SJSA1 (cell line): Measurements from ENCODE around the gene GABARAP. TPM values are rescaled to one million over a fixed set of nuclear protein-coding genes. Genes with fewer than 3 reads are reported as not detected.

Source experiments
- DNase-seq, 2 experiments: peaks; one replicate each; pipeline ENCODE4 v3.0.0-alpha.2; 2015 to 2020; ENCODE audit warnings: low spot score in 2 of 2, low read depth in 1 of 2
- H3K27ac ChIP-seq: fragments of 250-450 bp; sonication (Bioruptor Pico); 2 replicates; pipeline ENCODE4 v1.5.1; 2020; ENCODE audit warnings: mild to moderate bottlenecking, moderate library complexity
- H3K27me3 ChIP-seq: fragments of 250-450 bp; sonication (Bioruptor Pico); replicated peaks from 2 replicates; pipeline ENCODE4 v1.5.1; 2020; ENCODE audit warnings: mild to moderate bottlenecking, moderate library complexity
- H3K36me3 ChIP-seq: fragments of 250-450 bp; sonication (Bioruptor Pico); 2 replicates; pipeline ENCODE4 v1.5.1; 2020; ENCODE audit warnings: mild to moderate bottlenecking
- H3K4me1 ChIP-seq: fragments of 250-450 bp; sonication (Bioruptor Pico); replicated peaks from 2 replicates; pipeline ENCODE4 v1.6.1; 2021; ENCODE audit warnings: mild to moderate bottlenecking
- H3K4me3 ChIP-seq: fragments of 250-450 bp; sonication (Bioruptor Pico); 2 replicates; pipeline ENCODE4 v1.5.1; 2020; ENCODE audit warnings: mild to moderate bottlenecking
- H3K9me3 ChIP-seq: fragments of 250-450 bp; sonication (Bioruptor Pico); replicated peaks from 2 replicates; pipeline ENCODE4 v1.5.1; 2020; ENCODE audit warnings: mild to moderate bottlenecking
- total RNA-seq: library from RNA; depleted of rRNA; stranded (reverse); fragments of >200 nt; shearing (Covaris generic); gene quantifications from 2 replicates; pipeline ENCODE4 v1.2.3, GENCODE V29; 2014

Gene GABARAP
- total RNA-seq, 1 experiment from 2014 or later, result 146 TPM

GRCh38 chr17:7266784-7267183 is 24.5 kb upstream of the GABARAP start:
- no peaks in the 10 kb centered on the region for H3K36me3 ChIP-seq
- peaks cover 12% of the 10 kb centered on the region; the same call in 1 of the 2 replicates for H3K27me3 ChIP-seq
- no peak for DNase-seq
- H3K4me3 ChIP-seq, result no peak overlapping the region
- no peak overlapping the region for H3K27ac ChIP-seq
- no peaks in the 10 kb centered on the region for H3K9me3 ChIP-seq
- H3K4me1 ChIP-seq, result peaks cover 26% of the 10 kb centered on the region

GRCh38 chr17:7263801-7264078 is 21.5 kb upstream of the GABARAP start:
- H3K27ac ChIP-seq, result no peak overlapping the region
- no peak for DNase-seq
- peaks cover 13% of the 10 kb centered on the region; the same call in 1 of the 2 replicates for H3K27me3 ChIP-seq
- H3K9me3 ChIP-seq, result no peaks in the 10 kb centered on the region
- peaks cover 3% of the 10 kb centered on the region for H3K36me3 ChIP-seq
- H3K4me1 ChIP-seq, result peaks cover 26% of the 10 kb centered on the region
- no peak overlapping the region for H3K4me3 ChIP-seq

GRCh38 chr17:7262935-7263800 is 20.9 kb upstream of the GABARAP start:
- H3K4me3 ChIP-seq, result no peak overlapping the region
- H3K27ac ChIP-seq, result no peak overlapping the region
- peaks cover 6% of the 10 kb centered on the region for H3K36me3 ChIP-seq
- DNase-seq, result no peak
- peaks cover 13% of the 10 kb centered on the region; the same call in 1 of the 2 replicates for H3K27me3 ChIP-seq
- H3K4me1 ChIP-seq, result peaks cover 26% of the 10 kb centered on the region
- H3K9me3 ChIP-seq, result no peaks in the 10 kb centered on the region

DNA sequence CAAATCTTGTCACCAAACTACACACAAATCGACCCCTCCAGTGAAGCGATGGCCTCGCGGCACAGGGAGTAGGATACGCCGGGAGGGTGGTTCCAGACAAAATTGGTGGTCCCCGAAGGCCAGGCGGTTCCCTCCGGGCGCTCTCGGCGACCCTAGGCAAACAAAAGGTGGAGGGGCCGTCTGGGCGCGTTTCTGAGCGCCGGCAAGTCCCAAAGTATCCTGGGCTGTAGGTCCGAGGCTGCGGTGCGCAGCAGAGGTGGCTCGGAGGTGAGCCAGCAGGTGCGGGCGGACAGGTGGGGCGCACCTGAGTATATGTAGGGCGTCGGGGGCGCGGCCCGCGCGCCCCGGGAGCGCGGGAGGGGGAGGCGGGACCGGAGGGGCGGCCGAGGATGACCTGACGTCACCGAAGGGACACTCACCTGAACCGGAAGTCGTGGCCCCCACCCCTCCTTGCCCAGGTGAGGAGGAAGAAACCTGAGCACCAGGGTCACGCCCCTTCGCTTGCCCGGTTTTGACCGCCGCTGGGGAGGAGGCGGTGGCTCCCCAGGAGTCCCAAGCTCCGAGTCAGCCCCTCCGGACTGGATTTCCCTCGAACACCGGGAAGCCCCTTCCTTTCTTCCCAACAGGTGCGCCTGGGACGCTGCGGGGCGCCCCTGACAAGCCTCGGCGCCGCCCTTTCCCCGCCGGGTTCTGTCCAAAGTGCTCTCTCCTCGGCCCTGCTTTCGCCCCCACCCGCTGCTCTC is 20.1 kb upstream of the GABARAP start, which contains the start of gene CLDN7:
CLDN7 (minus strand) TSS at position 287 of the 743 bp plus-strand sequence. CDS start 435 bp downstream, outside the sequence.
- Histone ChIP-seq H3K4me1 (peaks cover 26% of the 10 kb centered on the region), H3K27me3 (peaks cover 13% of the 10 kb centered on the region; the same call in 1 of the 2 replicates), H3K27ac (no peak within 1 kb of the TSS), H3K4me3 (no peak within 1 kb of the TSS), H3K9me3 (no peaks in the 10 kb centered on the region), H3K36me3 (peaks cover 13% of the 10 kb centered on the region)
- no peak for DNase-seq

DNA sequence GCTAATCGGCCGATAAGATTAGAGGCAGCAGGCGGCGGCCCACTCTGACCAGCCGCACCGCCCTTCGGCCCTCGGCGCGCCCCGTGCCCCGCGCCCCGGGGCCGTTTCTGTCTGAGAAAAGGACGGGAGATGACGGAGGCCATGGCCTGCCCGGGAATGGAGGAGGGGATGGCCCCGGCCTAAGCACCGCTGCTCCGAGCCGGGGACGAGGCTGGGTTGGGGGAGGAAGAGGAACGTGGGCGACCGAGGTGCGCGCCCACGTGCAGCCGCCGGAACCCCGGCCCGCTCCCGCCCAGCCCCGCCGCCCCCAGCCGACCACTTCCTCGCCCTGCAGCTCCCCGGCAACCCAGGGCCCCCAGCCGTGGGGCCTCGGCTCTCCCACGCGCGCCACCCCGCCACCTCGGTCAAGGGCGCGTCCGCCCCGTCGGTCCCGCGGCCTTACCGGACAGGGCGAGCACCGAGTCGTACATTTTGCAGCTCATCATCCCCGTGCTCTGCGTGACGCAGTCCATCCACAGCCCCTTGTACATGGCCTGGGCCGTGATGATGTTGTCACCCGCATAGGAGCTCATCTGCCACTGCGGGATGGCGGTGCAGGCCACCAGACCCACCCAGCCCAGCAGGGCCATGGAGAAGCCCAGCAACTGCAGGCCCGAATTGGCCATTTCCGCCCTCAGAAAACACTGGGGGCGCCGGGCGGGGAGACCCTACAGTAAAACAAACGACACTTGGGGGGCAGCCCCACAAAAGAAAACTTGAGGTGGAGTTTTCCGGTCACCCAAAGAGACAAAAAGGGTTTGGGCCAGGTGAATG is 19.3 kb upstream of the GABARAP start:
- DNase-seq, result no peak
- Histone ChIP-seq H3K27ac (no peak overlapping the region), H3K9me3 (no peaks in the 10 kb centered on the region), H3K27me3 (peaks cover 13% of the 10 kb centered on the region; the same call in 1 of the 2 replicates), H3K4me3 (no peak overlapping the region), H3K36me3 (peaks cover 19% of the 10 kb centered on the region), H3K4me1 (peaks cover 26% of the 10 kb centered on the region)

GRCh38 chr17:7260651-7261378 is 18.6 kb upstream of the GABARAP start:
- Histone ChIP-seq H3K27me3 (peaks cover 13% of the 10 kb centered on the region; the same call in 1 of the 2 replicates), H3K9me3 (no peaks in the 10 kb centered on the region), H3K4me3 (no peak overlapping the region), H3K4me1 (peaks cover 23% of the 10 kb centered on the region), H3K27ac (no peak overlapping the region), H3K36me3 (peaks cover 26% of the 10 kb centered on the region)
- no peak for DNase-seq

GRCh38 chr17:7260151-7260550 is 17.9 kb upstream of the GABARAP start:
- DNase-seq, result no peak
- no peaks in the 10 kb centered on the region for H3K9me3 ChIP-seq
- H3K36me3 ChIP-seq, result peaks cover 31% of the 10 kb centered on the region
- H3K4me3 ChIP-seq, result no peak overlapping the region
- peaks cover 13% of the 10 kb centered on the region; the same call in 1 of the 2 replicates for H3K27me3 ChIP-seq
- H3K4me1 ChIP-seq, result peaks cover 18% of the 10 kb centered on the region
- H3K27ac ChIP-seq, result no peak overlapping the region

DNA sequence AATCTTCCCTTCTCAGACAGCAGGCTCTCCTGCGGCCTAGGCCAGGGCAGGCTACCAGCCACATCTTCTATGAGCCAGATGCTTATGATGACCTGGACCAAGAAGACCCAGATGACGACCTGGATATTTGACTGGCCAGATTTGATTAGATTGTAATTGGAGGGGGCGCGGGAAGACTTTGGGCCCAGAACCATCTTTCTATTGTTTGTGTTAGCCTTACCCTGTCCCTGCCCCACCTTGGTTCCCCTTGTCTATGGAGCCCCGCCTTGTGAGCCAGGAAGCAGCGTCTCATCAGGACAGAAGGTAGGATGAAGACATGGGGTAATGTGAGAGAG is 17.3 kb upstream of the GABARAP start:
- Histone ChIP-seq H3K27ac (no peak overlapping the region), H3K4me3 (no peak overlapping the region), H3K4me1 (peaks cover 13% of the 10 kb centered on the region), H3K36me3 (peaks cover 35% of the 10 kb centered on the region), H3K27me3 (peaks cover 13% of the 10 kb centered on the region; the same call in 1 of the 2 replicates), H3K9me3 (no peaks in the 10 kb centered on the region)
- DNase-seq, result no peak

DNA sequence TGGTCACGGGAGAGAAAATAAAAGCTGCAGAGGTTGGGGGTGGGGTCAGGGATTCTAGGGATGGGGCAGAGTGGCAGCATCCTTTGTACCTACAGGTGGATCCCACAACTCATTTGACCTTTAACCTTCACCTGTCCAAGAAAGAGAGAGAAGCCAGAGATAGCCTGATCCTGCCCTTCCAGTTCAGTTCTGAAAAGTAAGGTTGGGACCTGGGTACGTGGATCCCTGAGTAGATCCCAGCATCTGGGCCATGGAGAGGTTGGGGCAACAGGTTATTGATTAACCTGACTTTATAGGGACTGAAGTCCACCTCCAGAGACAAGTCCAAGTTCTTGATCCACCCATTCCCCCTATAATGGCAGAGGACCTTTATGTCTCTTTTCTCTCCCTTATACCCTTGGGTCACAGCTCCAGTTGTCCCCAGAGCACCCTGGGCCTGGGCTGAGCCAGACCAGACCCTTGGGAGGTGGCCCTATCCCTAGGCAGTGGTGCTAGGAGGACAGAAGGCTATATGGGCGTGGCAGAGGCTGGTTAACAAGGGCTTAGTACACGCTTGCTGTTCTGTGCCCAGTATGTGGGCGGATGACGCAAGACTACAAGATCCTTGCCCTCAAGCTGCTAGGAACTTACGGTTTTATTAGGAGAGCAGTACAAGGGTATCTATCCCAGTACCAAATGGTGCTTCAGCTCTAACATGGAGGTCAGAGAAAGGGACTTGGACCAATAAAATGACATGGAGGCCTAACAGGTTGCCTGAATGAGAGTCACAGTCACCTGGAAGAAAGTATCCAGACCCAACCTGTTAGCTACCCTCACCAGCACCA is 16.7 kb upstream of the GABARAP start:
- DNase-seq, result no peak
- no peaks in the 10 kb centered on the region for H3K9me3 ChIP-seq
- H3K4me3 ChIP-seq, result no peak overlapping the region
- no peak overlapping the region for H3K27ac ChIP-seq
- peaks cover 41% of the 10 kb centered on the region for H3K36me3 ChIP-seq
- peaks cover 8% of the 10 kb centered on the region; the same call in 1 of the 2 replicates for H3K4me1 ChIP-seq
- peaks cover 13% of the 10 kb centered on the region; the same call in 1 of the 2 replicates for H3K27me3 ChIP-seq

DNA sequence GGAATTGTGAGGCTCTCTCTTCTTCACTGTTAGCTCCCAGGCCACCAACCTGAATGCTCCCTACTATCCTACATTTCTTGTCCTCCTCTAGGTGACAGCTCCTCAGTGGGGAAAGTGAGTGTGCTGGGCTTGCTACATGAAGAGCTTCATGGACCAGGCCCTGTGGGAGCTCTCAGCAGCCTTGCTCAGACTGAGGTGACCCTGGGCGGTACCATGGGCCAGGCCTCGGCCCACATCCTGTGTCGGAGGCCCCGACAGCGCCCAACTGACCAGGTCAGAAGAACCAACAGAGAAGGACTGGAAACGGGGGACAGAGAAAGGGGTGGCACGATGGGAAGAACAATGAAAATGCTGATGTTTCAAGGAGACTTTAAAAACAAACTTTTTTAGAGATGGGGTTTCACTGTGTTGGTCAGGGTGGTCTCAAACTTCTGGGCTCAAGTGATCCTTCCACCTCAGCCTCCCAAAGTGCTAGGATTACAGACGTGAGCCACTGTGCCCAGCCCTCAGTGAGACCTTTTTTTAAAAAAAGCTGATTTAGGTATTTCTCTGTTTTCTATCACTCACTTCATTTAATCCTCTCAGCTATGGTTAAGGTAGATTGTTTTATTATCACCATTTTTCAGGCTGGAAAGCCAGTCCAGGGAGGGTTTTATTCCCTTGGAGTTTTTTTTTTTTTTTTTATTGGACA is 14.7 kb upstream of the GABARAP start:
- no peak overlapping the region for H3K27ac ChIP-seq
- no peaks in the 10 kb centered on the region for H3K9me3 ChIP-seq
- no peak overlapping the region for H3K4me3 ChIP-seq
- peaks cover 54% of the 10 kb centered on the region for H3K36me3 ChIP-seq
- peaks cover 3% of the 10 kb centered on the region; the same call in 1 of the 2 replicates for H3K27me3 ChIP-seq
- peaks cover 6% of the 10 kb centered on the region; the same call in 1 of the 2 replicates for H3K4me1 ChIP-seq
- no peak for DNase-seq

DNA sequence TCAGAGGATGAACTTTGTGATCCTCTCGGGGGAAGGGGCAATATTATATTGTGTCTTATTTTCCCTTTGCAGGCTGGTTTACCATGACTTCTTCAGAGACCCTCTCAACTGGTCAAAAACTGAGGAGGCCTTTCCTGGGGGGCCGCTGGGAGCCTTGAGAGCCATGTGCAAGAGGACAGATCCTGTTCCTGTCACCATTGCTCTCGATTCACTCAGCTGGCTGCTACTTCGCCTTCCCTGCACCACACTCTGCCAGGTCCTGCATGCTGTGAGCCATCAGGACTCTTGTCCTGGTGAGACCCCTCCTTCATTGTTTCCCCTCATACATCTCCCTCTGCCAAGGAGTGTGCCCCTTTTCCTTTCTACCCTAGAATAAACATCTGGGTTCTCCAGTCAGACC is 12.3 kb upstream of the GABARAP start:
- Histone ChIP-seq H3K4me1 (peaks cover 17% of the 10 kb centered on the region), H3K27ac (no peak overlapping the region), H3K36me3 (peaks cover 54% of the 10 kb centered on the region), H3K4me3 (no peak overlapping the region), H3K9me3 (no peaks in the 10 kb centered on the region), H3K27me3 (no peaks in the 10 kb centered on the region)
- DNase-seq, result no peak

DNA sequence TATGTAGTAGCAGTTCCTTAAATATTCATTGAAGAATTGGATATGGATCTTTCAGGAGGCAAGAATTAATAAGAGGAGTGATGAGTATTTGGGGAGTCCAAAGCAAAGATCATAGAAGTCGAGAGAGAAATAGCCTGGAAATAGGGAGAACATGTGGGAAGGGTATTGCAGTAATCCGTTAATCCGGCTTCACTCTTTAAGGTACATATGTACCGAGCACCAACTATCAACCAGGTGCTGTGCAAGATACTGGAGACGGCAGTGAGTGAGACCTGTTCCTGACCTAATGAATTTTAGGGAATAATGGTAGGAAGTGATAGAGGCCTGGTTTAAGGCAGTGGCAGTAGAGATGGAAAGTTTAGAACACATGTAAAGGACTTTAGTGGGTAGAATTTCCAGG is 10.8 kb upstream of the GABARAP start:
- DNase-seq, result no peak
- Histone ChIP-seq H3K4me3 (peak overlapping the region; percentile 91), H3K36me3 (peaks cover 52% of the 10 kb centered on the region), H3K9me3 (no peaks in the 10 kb centered on the region), H3K4me1 (peaks cover 17% of the 10 kb centered on the region), H3K27ac (no peak overlapping the region), H3K27me3 (no peaks in the 10 kb centered on the region)
